GOT3 (cell line): ENCODE results near the gene HEPHL1.

Source experiments
- DNase-seq: peaks from one replicate; lab custom pipeline; 2025; ENCODE audit warnings: mixed read lengths; lab: John Stamatoyannopoulos, UW

The HEPHL1 gene

DNA sequence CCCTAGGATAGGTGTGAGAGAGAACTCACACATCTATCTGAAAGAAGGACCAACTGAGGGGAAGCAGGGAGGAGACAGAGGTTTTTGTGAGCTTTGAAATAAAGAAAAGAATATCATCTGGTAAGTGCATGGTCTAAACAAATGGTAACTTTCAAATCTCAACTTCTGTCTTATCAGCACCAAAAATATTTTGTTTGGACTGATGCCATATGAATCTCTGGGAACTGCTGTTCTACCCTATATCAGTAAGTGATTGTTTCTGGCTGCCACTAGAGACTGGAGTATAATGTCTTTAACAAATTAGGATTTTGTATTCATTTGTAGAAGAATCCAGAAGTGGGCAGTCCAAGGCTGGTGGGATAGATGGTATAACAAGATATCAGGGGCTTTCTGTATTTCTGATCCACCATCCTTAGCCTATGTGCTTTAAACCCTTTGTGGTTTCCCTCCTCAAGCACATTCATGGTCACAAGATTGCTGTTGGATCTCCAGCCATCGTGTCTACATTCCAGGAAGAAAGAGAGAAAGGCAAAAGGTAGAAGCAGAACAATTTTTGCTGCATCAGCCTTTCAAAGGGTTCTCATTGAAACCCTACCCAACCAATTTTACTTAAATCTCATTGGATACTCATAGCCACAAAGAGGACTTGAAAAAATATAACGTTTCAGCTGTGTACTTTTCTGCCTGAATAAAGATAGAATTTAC, 4.7 kb downstream of the HEPHL1 start:
- DNase-seq = no peak

DNA sequence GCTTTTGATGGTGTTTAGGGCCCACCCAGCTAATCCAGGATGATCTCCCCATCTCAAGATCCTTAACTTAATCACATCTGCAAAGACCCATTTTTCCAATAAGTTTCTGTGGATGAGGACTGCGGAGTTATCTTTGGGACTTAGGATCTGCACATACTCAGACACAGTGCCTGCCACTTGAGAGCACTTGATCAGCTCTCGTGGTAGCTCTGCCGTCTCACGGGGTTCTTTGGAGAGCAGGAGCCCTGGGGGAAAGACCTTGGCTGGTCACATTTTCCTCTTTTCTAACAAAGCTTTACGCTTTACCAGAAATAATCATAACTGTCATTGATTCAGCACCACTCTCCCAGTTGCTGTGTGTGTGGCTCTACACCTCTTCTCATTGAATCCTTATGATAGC, 6.1 kb downstream of the HEPHL1 start:
- DNase-seq = no peak

DNA sequence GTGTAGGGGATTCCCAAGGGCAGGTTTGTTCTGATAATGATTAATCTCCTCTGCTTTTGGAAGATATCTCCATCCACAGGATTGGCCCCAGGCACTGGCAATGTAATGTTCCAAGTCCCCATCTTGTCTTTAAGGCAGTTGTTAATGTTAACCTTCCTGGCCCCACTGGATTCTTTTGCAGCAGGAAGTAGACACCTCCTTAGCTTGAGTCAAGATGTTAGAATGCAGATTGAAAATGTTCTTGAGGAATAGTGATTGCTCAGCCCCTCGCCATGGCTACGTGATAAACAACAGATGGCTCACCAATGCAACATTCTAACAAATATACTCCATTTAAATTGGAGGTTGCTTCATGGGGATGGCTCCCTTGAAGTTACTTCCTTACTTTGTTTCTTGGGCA, 7.3 kb downstream of the HEPHL1 start:
- DNase-seq = no peak

DNA sequence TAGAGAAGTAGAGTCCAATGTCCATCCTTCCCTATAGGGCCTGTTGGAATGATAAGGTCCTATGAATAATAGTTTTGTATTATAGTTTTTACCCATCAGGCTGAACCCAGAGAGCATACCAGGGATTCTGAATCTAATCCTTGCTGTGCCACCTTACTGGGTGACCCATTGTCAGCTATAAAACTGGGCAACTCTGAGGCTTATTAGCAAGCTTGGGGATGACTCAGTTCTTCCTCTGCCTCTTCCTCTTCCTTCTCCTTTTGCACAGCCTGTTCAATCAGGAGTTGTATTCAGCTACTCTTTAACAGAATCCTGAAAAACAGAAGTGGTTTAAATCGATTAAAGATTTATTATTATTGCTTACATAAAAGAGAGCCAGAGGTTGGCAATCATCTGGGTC, 8.9 kb downstream of the HEPHL1 start:
- no peak for DNase-seq

DNA sequence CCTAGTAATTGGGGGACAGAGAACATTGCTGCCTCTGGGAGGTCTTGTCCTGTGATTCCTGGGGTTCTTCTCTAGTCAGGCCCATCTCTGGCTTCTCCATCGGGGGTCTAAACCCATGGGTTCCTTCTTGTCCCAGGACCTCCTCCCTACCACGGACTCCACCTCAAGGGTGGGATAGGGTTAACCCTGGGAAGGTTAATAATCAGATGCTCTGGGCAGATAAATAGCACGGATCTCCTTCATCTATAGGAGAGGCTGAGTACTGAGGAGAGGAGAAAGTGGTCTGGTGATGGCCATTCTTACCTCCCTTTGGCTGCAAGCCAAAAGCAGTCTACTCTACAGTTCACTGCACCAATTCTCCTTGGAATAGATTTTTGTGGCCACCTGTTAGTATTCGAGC, 10.5 kb downstream of the HEPHL1 start:
- DNase-seq = no peak

DNA sequence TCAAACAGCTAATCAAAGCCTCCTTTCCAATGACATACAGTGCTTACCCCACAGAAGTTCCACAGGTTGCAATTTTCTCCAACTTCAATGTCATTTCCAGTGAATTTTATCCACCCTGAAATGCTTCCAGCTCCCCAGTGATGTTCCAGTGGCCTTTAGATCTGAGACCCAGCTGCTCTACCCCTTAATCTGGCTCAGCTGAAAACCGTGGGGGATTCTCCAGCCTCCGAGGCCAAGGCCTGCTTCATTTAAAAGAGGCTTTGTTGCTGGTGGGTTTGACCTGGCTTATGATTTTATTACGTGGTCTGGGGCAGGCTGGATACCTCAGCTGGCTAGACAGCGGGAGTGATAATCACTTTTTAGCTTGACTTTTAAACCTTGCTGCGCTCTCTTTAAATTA, 10.9 kb downstream of the HEPHL1 start:
- no peak for DNase-seq

DNA sequence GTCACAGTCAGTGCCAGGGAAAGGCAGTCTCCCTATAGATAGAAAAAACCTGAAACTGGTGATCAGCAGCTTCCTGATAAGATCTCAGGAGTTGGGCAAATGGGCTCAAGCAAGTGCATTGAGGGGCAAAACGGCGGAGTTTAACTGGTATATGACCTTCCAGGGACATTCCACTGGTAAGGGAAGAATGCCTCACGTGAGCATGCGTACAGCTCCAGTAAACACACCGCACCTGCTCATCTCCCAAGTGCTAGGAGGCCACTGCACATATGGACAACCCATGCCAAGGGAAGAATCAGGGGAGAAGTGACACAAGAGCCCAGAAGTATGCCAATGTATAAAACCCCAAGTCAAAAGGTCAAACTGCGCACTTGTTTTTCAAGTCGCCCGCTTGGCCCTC, 11.6 kb downstream of the HEPHL1 start:
- DNase-seq = no peak

DNA sequence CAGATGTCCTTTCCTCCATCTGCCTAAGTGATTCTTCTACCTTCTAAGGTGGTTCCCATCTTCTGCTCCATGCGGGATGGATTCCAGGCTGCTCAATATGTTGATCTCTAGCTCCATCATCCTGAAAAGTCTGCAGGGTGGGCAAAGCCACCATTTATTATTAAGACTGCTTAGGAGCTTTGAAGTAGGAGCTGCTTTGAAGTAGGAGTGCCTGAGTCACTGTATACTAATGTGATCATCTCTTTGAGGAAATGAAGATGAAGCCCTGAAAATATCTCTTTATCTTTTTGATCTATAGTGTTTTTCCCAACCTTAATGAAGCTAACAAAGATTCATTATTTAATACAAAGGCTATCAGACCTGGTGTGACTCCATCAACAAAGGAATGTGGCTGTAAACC, 13.1 kb downstream of the HEPHL1 start:
- DNase-seq = no peak

DNA sequence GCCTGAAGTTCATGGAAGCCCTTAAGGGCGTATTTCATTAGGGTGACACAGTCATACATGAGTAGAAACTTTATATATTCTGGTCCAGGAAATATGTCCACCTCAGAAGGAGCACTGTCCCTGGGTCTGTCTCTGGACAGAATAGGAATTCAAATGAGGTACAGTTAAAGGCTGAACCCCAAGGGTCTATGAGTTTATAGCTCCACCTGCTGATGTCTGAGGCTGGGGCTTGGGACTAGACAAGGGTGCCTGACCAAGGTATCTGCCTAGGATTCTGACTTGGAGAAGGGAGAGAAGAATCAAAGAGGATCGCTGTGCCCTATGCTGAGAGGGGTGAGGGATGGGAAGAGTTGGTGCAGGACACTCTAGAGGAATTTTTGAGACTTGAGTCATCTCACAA, 14.9 kb downstream of the HEPHL1 start:
- no peak for DNase-seq

DNA sequence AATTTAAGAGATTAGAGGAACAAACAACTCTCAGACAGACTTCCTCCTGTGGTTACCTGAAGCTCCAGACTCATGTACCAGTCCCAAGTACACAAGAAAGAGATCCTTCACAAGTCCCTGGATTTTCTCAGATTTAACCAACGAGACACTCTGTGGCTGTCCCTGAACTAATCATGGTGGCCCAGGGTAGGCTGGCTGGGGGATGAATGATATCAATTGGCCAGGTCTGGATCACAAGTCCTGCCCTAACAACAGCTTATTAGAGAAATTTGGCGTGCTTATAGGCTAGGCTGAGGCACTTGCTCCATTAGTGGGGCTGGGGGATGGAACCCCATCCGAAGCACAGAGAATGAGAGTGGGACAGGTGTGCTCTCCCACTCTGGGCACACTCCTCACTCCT, 22.1 kb downstream of the HEPHL1 start:
- no peak for DNase-seq

DNA sequence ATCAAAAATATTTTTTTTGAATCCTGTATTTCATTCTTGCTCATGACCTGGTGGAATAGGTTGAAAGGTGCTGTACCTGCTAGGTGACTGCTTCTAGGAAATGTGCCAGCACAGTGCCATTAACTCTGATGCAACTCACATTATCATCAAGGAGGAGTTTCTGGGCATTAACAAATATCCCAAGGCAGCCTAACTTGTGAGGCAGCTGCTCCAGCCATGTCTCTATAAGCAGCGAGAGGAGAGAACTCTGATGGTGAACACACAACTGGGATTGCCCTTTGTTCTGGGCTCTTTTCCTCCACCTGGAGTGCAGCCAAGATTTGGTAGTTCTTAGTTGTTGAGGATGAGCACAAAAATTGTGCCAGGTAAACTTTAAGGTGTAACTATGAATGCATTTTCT, 25.6 kb downstream of the HEPHL1 start:
- DNase-seq = no peak

DNA sequence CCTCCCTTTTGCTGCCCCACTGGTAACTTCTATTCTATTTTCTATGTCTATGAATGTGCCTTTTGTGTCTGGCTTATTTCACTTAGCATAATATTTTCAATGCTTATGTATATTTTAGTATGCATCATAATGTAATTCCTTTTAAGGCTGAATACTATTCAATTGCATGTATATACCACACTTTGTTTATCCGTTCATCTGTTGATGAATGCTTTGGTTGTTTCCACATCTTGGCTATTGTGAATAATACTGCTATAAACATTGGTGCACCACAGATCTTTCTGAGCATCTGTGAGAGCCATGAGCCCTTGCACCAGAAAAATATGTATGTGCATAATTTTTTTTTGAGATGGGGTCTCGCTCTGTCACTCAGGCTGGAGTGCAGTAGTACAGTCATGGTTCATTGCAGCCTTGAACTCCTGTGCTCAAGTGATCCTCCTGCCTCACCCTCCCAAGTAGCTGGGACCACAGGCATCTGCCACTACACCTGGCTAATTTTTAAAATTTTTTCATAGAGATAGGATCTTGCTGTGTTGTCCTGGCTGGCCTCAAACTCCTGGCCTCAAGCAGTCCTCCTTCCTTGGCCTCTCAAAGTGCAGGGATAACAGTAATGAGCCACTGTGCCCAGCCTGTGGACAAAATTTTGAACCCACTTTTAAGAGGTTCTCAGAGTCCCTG, 27.0 kb downstream of the HEPHL1 start:
- DNase-seq = no peak

DNA sequence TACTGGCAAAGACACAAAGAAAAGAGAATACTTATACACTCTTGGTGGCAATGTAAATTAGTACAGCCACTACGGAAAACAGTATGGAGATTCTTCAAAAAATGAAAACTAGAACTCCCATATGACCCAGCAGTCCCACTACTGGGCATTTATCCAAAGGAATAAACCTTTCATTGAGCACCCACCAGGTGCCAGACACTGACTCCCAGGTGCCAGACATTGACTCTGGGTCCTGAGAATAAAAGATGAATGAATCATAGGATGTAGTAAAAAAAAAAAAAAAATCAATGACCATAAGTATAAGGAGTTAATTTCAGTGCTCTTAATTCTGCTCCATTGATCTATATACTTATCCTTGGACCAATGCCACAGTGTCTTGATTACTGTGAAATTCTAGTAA, 28.2 kb downstream of the HEPHL1 start:
- no peak for DNase-seq

DNA sequence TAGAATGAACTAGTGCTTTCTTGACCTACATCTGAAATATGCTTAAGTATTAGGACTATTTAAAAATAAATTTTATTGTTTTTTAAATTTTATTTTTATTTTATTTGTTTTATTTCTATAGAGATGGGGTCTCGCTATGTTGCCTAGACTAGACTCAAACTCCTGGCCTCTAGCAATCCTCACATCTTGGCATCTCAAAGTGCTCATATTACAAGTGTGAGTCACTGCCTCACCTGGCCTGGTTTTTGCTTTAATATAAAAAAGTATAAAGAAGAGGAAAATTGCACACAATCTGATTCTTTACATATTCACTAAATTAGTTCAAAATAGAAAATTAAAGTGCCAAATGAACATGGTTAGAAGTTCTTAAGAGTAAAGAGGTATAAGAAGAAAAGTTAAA, 37.5 kb downstream of the HEPHL1 start:
- DNase-seq = no peak

DNA sequence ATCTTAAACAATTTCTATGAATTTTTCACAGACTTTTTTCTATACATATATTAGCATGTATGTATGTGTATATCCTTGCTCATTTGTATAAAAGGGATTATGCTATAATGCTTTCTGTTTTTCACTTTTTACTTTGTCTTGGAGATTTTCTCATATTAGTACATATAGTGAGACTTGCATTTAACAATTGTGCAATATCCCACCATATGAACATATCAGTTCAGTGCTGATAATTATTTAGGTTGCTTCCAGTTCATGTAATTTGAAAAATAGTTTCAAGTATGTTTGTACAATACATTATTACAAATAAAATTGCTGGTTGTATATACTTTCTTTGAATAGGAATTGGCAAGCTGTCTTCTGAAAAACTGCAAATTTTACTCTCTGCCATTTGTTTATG, 37.9 kb downstream of the HEPHL1 start:
- no peak for DNase-seq

DNA sequence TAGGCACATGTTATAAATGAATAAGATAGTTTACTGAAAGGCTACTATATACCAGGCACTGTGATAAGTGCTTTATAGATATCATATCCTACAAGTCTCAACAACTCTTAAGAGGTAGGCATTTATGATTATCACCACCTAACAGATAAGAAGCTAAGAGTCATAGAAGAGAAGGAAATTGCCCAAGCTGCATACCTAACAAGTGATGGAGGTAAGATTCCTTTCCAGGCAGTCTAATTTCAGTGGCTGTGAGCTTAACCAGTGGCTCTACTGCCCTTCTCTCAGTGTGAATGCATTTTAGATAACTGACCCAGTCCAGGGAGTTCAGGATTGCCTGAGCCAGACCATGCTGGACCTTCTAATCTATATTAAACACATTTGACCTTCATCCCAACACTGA, 39.2 kb downstream of the HEPHL1 start:
- DNase-seq = no peak

DNA sequence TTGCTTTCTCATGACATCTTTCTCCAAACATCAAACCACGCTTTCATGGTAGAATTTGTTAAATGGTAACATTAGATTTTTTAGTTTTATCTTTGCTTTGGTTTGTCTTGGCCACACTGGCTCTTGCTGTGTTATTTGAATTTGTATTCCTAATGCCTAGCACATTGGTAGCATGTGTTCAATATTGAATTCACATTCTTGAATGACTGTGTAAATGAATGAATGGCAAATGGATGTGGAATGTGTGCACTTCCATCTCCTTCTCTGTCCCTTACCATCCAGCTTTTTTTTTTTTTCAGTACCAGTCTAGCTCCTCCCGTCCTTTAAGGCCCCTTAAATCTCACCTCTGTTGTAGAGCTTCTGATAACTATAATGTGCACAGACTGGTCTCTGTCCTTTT, 41.2 kb downstream of the HEPHL1 start:
- DNase-seq = no peak

DNA sequence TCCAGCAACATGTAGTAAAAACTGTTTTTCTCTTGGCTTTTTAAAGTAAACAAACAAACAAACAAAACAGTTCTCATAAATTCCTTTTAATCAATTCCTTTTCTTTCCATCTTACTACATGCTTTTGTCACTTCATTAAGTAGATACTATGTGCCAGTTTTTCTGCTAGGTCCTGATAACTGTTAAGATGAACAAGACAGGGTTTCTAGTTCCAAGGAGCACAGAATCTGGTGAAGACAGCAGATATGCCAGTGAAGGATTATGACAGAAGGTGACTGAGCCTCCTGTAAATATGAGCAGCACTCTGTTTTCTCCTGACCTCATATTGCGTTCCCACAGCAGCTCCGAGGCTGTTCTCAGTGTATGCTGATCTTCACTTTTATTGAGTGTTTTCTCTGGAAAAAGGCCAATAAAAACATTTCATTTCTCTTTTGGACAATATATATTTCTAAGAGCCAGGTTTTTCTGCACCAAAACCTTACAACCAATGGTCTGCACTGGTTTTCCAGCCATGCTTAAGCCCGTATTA, 45.8 kb downstream of the HEPHL1 start:
- DNase-seq = no peak

DNA sequence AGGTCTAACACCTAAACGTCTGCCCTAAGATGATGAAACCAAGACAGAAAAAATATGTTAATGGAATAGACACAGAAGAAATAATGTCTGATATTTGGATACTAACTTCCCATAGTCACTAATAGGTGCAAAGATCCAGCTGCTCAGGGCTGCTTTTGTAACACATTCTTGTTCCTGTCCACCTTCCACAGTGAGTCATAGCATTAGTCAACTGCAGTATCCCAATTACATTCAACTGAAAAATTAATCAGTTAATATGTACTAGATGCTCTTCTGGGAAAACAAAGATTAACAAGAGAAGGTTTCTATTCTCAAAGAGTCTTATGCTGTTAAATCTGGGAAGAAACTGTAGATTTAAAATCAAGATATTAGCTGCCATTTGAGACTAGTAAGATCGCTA, 47.6 kb downstream of the HEPHL1 start:
- no peak for DNase-seq

DNA sequence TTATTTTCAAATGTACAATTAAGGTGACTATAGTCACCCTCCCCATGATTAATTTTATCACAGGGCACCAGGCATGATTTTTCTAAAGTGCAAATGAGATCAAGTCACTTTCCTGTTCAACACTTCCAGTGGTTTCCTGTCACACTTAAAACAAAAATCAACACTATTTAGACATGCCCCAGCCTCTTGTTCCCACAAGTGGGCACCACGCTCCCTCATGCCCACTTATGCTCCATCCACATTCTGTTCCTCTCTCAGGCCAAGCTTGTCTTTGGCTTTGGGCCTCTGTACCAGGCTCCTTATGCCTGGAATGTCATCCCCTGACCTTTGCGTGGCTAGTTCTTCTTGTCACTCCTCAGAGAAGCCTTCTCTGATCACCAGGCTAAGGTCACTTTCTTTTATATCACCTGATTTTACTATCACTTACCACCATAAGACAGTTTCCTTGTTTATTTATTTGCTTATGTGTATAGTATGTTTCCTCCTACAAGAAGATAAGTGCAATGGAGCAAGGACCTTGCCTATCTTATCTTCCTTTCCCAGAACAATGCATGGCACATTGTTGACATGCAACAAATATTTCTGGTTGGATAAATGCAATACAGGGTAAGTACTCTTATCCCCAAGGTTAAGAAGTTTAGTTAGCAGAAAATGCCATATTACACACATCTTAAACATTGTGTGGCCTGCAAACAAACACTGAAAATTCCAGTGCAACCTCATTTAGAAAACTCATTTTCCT, 56.6 kb downstream of the HEPHL1 start:
- no peak for DNase-seq

DNA sequence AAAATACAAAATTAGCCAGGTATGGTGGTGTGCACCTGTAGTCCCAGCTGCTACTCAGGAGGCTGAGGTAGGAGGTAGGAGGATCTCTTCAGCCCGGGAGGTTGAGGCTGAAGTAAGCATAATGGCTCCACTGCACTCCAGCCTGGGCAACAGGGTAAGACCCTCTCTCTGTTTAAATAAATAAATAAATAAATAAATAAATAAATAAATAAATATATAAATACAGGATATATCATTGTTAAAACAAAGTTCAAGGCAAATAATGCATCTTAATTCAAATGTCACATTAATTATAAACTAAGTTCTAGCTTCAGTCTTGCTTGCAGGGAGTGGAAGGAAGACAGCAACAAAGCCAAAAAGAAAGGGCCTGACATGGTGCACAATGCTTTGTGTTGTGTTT, 63.0 kb downstream of the HEPHL1 start:
- no peak for DNase-seq

DNA sequence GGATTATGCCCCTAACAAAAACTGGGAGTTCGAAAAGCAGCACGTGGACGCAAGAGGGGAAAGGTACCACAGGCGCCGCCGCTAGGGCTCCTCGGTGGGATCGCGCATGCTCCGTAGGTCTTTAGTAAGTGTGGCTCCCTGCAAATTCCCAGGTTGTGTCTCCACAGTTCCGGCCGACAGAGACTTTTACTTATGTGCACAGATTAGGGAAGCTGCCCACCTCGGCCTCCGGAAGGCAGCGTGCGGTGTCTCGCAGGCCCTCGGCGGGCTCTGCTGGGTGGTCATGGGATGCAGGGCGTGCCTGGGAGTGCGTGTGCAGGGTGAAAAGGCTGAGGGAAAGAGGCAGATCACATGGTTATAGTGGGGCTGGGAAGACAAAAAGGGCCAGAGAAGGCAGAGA, 67.8 kb downstream of the HEPHL1 start:
- no peak for DNase-seq

DNA sequence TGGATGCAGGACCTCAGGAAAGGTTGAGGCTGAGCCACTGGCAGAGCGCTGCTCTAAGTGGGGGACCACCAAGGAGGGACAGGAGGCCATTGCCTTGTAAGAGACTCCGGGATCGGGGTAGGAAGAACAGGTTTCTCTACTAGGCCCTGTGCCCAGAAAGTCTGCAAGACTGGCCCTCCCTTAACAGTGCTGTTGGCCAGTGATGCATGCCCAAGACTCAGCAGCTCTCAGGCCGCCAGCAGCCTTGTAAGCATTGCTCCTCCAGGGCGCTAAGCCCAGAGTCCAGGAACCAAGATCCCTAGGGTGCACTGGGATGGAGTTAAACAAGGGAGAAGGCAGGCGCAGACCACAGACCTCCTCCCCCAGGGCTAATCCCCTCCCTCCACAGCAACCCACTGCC, 68.2 kb downstream of the HEPHL1 start:
- no peak for DNase-seq
